ENCODE measurements around the gene PELI1. TPM values are rescaled to one million over a fixed set of nuclear protein-coding genes. Genes with fewer than 3 reads are reported as not detected.

Gene PELI1
- total RNA-seq, 1 donor from 2014 or later: 134 TPM

DNA sequence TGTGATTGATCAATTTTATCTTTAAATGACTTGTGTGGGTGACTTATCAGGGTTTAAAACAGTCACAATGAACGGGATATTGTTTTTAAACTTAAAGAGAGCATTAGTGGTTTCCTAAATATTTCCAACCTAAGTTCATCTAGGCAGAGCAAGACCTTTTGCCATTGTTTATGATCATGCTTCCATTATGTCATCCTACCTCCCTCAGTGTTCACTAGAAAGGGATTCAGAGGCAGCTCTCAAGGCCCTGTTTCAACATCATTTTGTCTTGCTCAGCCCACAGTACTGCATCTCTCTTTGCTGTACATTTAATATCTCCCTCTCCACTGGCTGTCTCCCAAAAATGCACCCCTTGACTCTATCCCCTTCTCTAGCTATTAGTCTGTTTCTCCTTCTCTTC is 21.5 kb upstream of the PELI1 start:
- no peak overlapping the region for H3K4me3 Mint-ChIP-seq
- no peak overlapping the region for H3K27ac Mint-ChIP-seq
- DNase-seq (ENCODE audit: low spot score in 2 of 2, unreplicated experiment in 2 of 2): no peak
- H3K9me3 Mint-ChIP-seq: no peaks in the 10 kb centered on the region
- H3K36me3 Mint-ChIP-seq: no peaks in the 10 kb centered on the region
- no peaks in the 10 kb centered on the region for H3K27me3 Mint-ChIP-seq (ENCODE audit: low read depth)
- H3K4me1 Mint-ChIP-seq: peaks cover 6% of the 10 kb centered on the region
- TF ChIP-seq, protein P1, sequence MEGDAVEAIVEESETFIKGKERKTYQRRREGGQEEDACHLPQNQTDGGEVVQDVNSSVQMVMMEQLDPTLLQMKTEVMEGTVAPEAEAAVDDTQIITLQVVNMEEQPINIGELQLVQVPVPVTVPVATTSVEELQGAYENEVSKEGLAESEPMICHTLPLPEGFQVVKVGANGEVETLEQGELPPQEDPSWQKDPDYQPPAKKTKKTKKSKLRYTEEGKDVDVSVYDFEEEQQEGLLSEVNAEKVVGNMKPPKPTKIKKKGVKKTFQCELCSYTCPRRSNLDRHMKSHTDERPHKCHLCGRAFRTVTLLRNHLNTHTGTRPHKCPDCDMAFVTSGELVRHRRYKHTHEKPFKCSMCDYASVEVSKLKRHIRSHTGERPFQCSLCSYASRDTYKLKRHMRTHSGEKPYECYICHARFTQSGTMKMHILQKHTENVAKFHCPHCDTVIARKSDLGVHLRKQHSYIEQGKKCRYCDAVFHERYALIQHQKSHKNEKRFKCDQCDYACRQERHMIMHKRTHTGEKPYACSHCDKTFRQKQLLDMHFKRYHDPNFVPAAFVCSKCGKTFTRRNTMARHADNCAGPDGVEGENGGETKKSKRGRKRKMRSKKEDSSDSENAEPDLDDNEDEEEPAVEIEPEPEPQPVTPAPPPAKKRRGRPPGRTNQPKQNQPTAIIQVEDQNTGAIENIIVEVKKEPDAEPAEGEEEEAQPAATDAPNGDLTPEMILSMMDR (IDR thresholded peaks at IDR 0.05; ENCODE audit: unreplicated experiment): no peak

DNA sequence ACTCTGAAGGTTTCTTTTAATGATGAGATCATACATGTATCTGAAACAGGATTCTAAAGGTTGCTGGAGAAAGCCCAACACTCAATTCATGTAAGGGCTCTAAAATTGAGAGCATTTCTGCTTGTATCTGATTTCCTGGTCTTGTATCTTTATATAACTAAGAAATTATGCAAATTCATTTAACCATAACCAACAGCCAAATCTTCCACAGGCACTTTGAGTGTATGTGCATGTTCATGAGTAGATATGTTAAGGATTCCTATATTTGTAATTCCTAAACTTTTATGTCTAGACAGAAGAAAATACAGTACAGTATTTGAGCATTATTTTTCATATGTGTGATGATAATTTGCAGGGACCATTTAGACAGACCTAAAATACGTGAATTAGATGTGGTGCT is 20.4 kb upstream of the PELI1 start:
- no peaks in the 10 kb centered on the region for H3K27me3 Mint-ChIP-seq (ENCODE audit: low read depth)
- no peaks in the 10 kb centered on the region for H3K9me3 Mint-ChIP-seq
- H3K4me3 Mint-ChIP-seq: no peak overlapping the region

DNA sequence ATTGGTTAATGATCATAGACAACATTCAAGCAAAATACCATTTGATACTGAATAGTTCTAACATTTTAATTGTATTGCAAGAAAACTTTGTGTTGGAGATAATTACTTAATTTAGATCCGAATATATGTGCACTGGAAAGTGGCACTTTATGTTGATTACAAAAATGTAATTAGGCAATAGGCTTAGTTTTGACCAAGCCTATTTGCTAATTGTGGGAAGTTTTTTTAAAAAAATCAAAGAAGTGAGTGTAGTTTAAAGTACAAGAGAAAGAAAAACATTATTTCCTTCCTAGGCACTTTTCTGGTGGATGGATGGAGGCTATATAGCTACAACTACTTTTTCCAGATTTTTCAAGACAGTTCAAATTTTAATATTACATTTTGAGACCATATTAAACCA is 18.3 kb upstream of the PELI1 start:
- Mint-ChIP-seq H3K27me3 (ENCODE audit: low read depth) (no peaks in the 10 kb centered on the region), H3K4me1 (no peaks in the 10 kb centered on the region), H3K4me3 (no peak overlapping the region), H3K27ac (no peak overlapping the region), H3K9me3 (no peaks in the 10 kb centered on the region), H3K36me3 (no peaks in the 10 kb centered on the region)
- TF ChIP-seq, protein P1 (IDR thresholded peaks at IDR 0.05; ENCODE audit: unreplicated experiment): no peak
- DNase-seq (ENCODE audit: low spot score in 2 of 2, unreplicated experiment in 2 of 2): no peak

More for the DNA sequence above, 20.4 kb upstream of the PELI1 start:
- Mint-ChIP-seq H3K36me3 (no peaks in the 10 kb centered on the region), H3K27ac (no peak overlapping the region), H3K4me1 (peaks cover 6% of the 10 kb centered on the region)
- TF ChIP-seq, protein P1 (IDR thresholded peaks at IDR 0.05; ENCODE audit: unreplicated experiment): no peak
- no peak for DNase-seq (ENCODE audit: low spot score in 2 of 2, unreplicated experiment in 2 of 2)

DNA sequence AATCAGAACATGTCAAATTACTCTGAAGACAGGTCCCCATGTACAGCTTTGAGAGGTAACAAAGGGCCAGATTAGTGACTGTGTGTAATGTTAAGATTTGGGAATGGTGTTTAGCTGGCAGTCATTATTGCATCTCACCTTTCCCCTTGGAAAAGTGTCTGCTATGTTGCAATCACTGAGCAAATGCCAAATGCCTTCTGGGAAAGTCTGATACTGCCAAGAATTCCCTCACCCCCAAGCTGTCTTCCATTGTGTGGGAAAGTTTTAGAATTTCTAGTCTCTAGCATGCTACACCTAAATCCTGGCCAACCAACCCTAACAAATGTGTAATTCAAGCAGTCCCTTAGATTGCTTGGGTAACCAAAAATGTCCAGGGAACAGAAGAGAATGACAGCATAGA is 13.6 kb upstream of the PELI1 start:
- Mint-ChIP-seq H3K36me3 (peaks cover 2% of the 10 kb centered on the region), H3K27ac (no peak overlapping the region), H3K4me3 (no peak overlapping the region), H3K4me1 (peaks cover 5% of the 10 kb centered on the region), H3K27me3 (ENCODE audit: low read depth) (no peaks in the 10 kb centered on the region), H3K9me3 (peaks cover 12% of the 10 kb centered on the region)
- TF ChIP-seq, protein P1 (IDR thresholded peaks at IDR 0.05; ENCODE audit: unreplicated experiment): no peak
- no peak for DNase-seq (ENCODE audit: low spot score in 2 of 2, unreplicated experiment in 2 of 2)

DNA sequence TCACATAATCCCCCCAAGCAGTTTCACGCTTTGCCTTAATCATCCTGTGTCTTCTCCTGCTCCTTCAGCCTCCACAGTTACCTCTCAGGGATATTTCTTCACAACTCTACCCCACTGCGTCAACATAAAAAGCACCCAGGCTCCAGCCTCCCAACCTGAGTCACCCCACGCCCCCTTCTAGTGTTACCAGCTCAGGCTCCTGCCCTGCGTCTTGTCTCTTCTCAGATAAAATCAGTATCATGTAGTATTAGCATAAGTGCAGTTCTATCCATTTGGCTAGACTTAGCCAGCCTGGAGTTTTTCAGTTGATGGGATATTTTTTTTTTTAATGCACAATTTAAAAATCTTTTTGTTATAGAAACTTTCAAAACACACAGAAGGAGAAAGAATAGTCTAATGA is 9.6 kb upstream of the PELI1 start:
- peaks cover 2% of the 10 kb centered on the region for H3K36me3 Mint-ChIP-seq
- peaks cover 12% of the 10 kb centered on the region for H3K9me3 Mint-ChIP-seq
- H3K27me3 Mint-ChIP-seq (ENCODE audit: low read depth): no peaks in the 10 kb centered on the region
- H3K4me3 Mint-ChIP-seq: no peak overlapping the region
- H3K4me1 Mint-ChIP-seq: peaks cover 5% of the 10 kb centered on the region
- DNase-seq (ENCODE audit: low spot score in 2 of 2, unreplicated experiment in 2 of 2): no peak
- H3K27ac Mint-ChIP-seq: no peak overlapping the region
- TF ChIP-seq, protein P1 (IDR thresholded peaks at IDR 0.05; ENCODE audit: unreplicated experiment): no peak

DNA sequence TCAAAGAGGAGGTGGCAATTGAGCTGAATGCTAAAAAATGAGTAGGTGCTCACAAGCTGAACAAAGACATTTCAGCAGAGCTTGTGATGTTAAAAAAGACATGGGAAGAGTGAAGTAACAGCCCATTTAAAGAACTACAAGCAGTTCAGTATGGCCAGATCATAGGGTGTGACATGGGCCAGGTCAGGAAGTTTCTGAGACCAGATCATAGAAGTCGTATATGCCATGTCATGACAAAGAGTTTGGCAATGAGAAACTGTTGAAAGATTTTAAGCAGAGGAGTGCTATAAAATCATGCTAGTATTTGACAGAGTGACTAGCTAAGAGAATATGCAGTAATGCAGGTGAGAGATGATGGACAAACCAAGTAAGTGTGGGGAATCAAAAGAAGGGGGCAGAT is 7.3 kb upstream of the PELI1 start:
- H3K4me3 Mint-ChIP-seq: no peak overlapping the region
- peaks cover 12% of the 10 kb centered on the region for H3K9me3 Mint-ChIP-seq
- TF ChIP-seq, protein P1 (IDR thresholded peaks at IDR 0.05; ENCODE audit: unreplicated experiment): no peak
- peaks cover 5% of the 10 kb centered on the region for H3K4me1 Mint-ChIP-seq
- no peak for DNase-seq (ENCODE audit: low spot score in 2 of 2, unreplicated experiment in 2 of 2)
- H3K27me3 Mint-ChIP-seq (ENCODE audit: low read depth): no peaks in the 10 kb centered on the region
- H3K27ac Mint-ChIP-seq: no peak overlapping the region
- H3K36me3 Mint-ChIP-seq: peaks cover 2% of the 10 kb centered on the region

All from mesothelial cell of epicardium (in vitro differentiated cells).